ENCODE data around the gene SLC25A33.

SLC25A33 gene

DNA sequence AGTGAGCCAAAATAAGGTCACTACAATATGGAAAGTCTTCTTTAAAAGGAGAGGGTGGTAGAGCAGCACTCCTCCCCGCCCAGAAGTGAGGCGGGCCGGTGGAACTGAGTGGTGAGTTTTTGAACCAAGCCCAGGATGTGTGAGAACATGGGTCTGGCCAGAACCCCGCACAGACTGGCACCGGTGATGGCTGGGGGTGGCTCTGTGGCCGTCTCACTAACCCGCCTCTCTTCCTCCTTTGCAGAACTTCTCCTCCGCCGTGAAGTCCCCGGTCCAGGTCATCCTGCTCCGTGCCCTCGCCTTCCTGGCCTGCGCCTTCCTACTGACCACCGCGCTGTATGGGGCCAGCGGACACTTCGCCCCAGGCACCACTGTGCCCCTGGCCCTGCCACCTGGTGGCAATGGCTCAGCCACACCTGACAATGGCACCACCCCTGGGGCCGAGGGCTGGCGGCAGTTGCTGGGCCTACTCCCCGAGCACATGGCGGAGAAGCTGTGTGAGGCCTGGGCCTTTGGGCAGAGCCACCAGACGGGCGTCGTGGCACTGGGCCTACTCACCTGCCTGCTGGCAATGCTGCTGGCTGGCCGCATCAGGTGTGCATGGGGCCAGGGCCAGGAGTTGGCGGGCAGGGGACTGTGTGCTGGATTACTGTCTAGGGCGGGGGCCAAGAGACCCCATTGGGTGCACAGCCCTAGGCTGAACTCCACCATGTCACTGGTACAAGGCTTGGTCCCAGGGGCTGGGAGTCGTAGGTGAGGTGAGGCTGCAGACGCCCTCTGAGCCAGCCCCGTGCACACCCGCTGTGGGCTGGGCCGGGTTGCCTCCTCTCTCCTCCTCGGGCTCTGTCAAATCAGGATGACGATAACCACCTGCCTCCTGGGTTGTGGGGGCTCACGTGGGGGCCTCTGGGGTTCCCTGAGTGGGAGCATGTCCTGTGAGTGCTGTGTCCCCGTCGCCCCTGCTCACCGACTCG lies 61.9 kb downstream of the SLC25A33 start:
- no peaks in the 10 kb centered on the region for H3K9me3 Mint-ChIP-seq
- no peak overlapping the region for H3K4me3 Mint-ChIP-seq
- no peaks in the 10 kb centered on the region for H3K27me3 Mint-ChIP-seq
- peaks cover 35% of the 10 kb centered on the region for H3K36me3 Mint-ChIP-seq
- peak; percentile 21 for ATAC-seq
- H3K4me1 Mint-ChIP-seq = no peaks in the 10 kb centered on the region
- no peak overlapping the region for H3K27ac Mint-ChIP-seq

DNA sequence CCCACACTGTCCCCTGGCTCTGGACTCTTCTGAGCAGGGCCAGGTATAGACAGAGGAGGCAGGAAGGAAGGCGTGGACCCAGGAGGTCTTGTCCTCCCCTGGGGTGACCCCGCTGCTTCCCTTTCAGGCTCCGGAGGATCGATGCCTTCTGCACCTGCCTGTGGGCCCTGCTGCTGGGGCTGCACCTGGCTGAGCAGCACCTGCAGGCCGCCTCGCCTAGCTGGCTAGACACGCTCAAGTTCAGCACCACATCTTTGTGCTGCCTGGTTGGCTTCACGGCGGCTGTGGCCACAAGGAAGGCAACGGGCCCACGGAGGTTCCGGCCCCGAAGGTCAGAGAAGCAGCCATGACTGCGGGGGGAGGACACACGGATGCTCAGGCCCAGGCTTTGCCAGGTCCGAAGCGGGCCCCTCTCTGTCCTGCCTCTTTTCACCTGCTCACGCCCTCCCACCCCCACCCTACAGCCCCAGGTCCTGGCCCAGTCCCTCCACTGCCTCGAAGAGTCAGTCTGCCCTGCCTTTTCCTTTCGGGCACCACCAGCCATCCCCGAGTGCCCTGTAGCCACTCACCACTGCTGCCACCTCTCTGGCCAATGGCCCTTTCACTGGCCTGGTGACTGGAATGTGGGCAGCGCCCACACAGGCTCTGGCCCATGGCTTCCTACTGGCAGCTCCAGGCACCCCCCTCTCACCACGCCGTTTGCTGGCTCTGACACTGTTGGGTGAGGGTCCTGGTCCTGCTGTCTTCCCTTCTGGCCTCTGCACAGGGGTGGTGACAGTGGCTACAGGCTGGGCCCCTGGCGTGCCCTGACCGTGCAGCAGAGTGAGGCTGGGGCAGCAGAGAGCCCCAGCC lies 62.9 kb downstream of the SLC25A33 start:
- Mint-ChIP-seq H3K9me3 (no peaks in the 10 kb centered on the region), H3K36me3 (peaks cover 35% of the 10 kb centered on the region), H3K4me3 (no peak overlapping the region), H3K27me3 (no peaks in the 10 kb centered on the region), H3K4me1 (no peaks in the 10 kb centered on the region), H3K27ac (no peak overlapping the region)
- ATAC-seq = no peak

DNA sequence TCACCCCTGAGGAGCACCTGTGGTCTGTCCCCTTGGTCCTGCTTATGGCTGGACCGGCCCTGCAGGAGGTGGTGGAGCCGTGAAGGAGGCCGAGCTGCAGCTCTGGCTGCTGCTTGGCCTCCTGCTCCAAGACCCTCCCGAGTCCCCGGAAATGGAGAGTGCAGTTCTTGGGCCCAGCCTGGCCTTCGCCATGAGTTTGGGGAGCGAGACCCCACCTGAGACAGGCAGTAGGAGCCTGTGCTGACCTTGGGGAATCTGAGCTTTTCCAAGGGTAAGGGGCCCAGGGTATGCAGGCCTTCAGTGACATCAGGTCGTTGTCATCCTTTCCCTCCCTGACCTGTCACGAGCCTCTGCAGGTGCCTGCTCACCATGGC lies 63.5 kb downstream of the SLC25A33 start:
- ATAC-seq = no peak
- no peaks in the 10 kb centered on the region for H3K4me1 Mint-ChIP-seq
- H3K27ac Mint-ChIP-seq = no peak overlapping the region
- H3K4me3 Mint-ChIP-seq = no peak overlapping the region
- no peaks in the 10 kb centered on the region for H3K9me3 Mint-ChIP-seq
- H3K36me3 Mint-ChIP-seq = peaks cover 40% of the 10 kb centered on the region
- H3K27me3 Mint-ChIP-seq = no peaks in the 10 kb centered on the region

DNA sequence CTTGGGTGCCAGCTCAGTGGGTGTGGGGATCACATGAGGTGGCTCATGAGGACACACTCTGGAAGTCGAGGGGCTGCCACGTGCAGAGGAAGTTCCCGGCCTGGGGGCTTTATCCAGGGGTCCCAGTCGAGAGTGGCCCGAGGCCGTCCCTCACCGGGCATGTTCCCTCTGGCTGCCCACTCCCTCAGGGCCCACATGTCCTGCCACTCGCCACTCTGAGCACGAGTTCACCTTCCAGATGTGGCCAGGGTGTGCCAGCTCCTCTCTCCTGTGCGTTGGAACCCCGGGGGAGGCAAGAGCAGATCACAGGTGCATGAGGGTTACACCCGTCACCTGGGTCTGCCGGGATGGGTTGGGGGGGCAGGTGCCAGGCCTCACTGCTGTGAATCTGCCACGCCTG lies 64.0 kb downstream of the SLC25A33 start:
- ATAC-seq = no peak
- H3K4me1 Mint-ChIP-seq = no peaks in the 10 kb centered on the region
- H3K9me3 Mint-ChIP-seq = no peaks in the 10 kb centered on the region
- H3K4me3 Mint-ChIP-seq = no peak overlapping the region
- peaks cover 42% of the 10 kb centered on the region for H3K36me3 Mint-ChIP-seq
- H3K27ac Mint-ChIP-seq = no peak overlapping the region
- no peaks in the 10 kb centered on the region for H3K27me3 Mint-ChIP-seq

DNA sequence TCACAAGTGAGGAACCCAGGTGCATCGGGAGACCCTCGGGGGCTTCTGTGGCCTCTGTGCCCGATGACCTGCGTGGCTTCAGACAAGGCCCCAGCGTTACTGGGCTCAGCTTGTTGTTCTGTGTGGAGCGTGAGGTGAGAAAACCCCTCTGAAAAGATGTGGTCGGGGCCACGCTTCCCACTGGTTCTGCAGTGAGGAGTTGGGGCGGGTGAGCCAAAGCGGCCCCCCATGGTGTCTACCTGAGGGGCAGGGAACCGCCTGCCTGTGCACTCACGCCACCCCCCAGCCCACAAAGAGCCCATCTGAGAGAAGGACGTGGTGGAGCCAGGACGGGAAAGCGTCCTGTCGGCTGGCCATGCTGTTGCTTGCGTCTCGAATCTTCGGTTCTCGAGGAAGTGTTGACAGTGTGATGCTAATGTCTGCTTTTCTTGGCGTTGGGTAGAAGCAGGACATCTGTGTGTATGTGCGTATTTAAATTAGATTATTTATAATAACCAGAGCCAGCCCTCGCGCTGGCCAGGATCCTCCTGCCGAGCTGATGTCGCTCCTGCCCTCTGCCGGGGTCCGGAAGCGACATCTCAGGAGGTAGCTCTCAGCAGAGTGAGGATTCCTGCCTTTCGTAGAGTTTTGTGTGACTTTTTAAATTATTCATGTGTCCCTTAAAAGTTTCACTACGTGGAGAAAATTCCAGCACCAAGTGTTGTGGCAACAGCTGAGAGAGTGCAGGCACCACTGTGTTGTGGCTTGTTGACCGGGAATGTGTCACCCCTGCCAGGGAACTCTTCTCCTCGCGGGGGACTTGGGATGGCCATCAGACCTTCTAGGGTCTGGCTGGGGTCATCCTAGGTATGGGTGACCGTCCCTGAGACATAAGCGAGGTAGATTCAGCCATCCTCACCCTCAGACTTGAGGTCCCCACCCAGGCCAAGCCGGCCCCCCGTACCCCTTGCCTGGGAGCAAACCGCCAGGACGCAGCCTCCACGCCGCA lies 64.8 kb downstream of the SLC25A33 start:
- no peak overlapping the region for H3K27ac Mint-ChIP-seq
- peaks cover 42% of the 10 kb centered on the region for H3K36me3 Mint-ChIP-seq
- no peak overlapping the region for H3K4me3 Mint-ChIP-seq
- H3K9me3 Mint-ChIP-seq = no peaks in the 10 kb centered on the region
- H3K27me3 Mint-ChIP-seq = no peaks in the 10 kb centered on the region
- no peak for ATAC-seq
- no peaks in the 10 kb centered on the region for H3K4me1 Mint-ChIP-seq

DNA sequence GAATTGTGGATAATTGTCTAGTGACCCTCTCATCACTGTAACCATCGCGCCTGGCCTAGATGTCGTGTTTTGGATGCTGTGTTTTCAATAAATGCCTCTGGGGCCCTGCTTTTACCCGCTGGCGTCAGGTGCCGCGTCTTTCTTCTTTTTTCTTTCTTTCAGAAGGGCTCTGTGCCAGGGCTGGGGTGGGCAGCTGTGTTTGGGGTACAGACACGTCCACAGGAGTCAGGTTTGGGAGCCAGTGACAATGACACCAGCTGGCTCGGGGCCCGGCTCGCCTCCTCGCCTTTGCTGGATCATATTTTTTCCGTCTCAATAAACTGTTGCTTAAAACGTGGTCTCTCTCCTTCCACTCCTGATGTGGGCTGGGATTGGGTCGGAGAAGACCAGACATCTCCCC lies 65.6 kb downstream of the SLC25A33 start:
- Mint-ChIP-seq H3K4me1 (no peaks in the 10 kb centered on the region), H3K36me3 (peaks cover 42% of the 10 kb centered on the region)
- no peak for ATAC-seq

DNA sequence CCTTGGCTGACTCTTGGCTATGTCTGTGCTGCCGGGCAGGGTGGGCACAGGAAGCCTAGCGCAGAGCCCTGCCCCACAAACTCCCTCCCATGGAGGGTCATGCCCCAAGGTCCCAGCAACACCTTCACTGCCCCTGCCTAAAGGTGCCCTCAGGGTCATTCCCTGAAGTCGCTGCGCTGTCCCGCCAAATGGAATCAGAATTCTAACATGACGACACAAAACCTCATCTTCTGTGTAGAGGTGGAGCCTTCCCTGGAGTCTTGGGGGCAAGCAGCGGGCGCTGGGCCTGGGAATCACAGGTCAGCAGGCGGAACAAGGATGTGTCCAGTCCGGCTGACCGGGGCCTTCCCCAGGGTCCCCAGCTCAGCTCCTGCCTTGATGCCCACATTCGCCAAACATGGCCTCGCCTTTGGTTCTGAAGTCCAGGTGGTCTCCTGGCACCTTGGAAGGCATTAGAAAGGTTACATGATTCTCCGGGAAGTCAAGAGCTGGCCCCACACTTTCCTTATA lies 66.7 kb downstream of the SLC25A33 start:
- ATAC-seq = no peak
- H3K4me3 Mint-ChIP-seq = no peak overlapping the region
- no peaks in the 10 kb centered on the region for H3K9me3 Mint-ChIP-seq

More for the DNA sequence above, 65.6 kb downstream of the SLC25A33 start:
- Mint-ChIP-seq H3K9me3 (no peaks in the 10 kb centered on the region), H3K27me3 (no peaks in the 10 kb centered on the region), H3K27ac (no peak overlapping the region), H3K4me3 (no peak overlapping the region)

DNA sequence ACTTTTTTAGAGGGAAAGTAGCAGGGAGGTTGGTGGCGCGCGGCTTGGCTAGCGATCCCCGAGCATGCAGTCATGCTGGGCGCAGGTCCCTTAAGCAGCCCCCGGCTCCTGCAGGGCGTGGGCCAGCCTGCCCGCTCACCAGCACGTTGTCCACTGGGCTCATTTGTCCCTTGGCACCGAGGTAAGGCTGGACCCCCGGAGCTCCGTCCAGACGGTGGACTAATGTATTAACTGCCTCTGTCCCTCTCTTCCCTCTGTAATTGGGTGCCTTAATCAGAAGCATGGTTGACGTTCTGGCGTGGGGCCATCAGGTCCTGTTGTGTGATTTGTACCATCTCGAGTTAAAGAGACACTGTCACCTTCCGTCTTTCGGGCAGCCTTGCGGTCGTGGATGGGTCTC lies 67.2 kb downstream of the SLC25A33 start:
- Mint-ChIP-seq H3K4me3 (no peak overlapping the region), H3K27ac (no peak overlapping the region), H3K36me3 (peaks cover 42% of the 10 kb centered on the region), H3K9me3 (no peaks in the 10 kb centered on the region), H3K27me3 (no peaks in the 10 kb centered on the region), H3K4me1 (no peaks in the 10 kb centered on the region)
- ATAC-seq = no peak

More for the DNA sequence above, 66.7 kb downstream of the SLC25A33 start:
- H3K27ac Mint-ChIP-seq = no peak overlapping the region
- H3K36me3 Mint-ChIP-seq = peaks cover 41% of the 10 kb centered on the region
- H3K4me1 Mint-ChIP-seq = no peaks in the 10 kb centered on the region
- H3K27me3 Mint-ChIP-seq = no peaks in the 10 kb centered on the region

DNA sequence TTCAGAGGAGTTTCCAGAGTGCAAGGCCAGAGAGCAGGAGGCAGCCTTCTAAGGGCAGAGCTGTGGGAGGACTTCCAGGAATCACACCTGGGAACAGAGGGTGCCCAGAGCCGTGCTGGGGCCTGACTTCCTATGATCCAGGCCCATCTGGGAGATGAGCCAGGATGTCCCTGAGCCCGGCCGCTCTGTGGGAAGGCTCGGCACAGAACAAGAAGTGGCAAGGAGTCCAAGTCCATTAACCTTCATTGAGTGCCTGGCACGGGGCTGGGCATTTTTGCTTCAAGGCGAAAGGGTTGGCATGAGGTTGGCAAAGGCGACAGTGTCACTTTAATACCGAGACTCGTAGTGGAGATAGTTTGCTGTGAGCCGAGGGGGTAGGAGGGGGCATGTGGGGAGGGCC lies 67.7 kb downstream of the SLC25A33 start:
- Mint-ChIP-seq H3K9me3 (no peaks in the 10 kb centered on the region), H3K27me3 (no peaks in the 10 kb centered on the region), H3K4me1 (no peaks in the 10 kb centered on the region), H3K36me3 (peaks cover 44% of the 10 kb centered on the region), H3K27ac (no peak overlapping the region), H3K4me3 (no peak overlapping the region)
- ATAC-seq = no peak

DNA sequence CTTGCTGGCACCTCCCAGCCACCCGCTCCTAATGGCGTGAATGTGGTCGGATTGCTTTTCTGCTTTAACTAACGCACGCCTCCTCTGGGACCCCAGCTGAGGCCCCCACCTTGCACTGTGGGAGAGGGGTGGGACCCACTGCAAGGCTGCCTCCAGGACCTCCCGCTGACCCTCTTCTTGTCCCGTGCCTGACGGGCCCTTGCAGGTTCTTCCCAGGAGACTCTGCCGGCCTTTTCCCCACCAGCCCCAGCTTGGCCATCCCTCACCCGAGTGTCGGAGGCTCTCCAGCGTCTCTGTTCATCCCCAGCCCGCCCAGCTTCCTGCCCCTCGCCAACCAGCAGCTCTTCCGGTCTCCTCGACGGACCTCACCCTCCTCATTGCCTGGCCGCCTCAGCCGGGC lies 68.1 kb downstream of the SLC25A33 start:
- ATAC-seq = no peak
- H3K4me3 Mint-ChIP-seq = no peak overlapping the region
- H3K27ac Mint-ChIP-seq = no peak overlapping the region
- H3K36me3 Mint-ChIP-seq = peaks cover 44% of the 10 kb centered on the region
- H3K9me3 Mint-ChIP-seq = no peaks in the 10 kb centered on the region
- H3K4me1 Mint-ChIP-seq = no peaks in the 10 kb centered on the region
- H3K27me3 Mint-ChIP-seq = no peaks in the 10 kb centered on the region

DNA sequence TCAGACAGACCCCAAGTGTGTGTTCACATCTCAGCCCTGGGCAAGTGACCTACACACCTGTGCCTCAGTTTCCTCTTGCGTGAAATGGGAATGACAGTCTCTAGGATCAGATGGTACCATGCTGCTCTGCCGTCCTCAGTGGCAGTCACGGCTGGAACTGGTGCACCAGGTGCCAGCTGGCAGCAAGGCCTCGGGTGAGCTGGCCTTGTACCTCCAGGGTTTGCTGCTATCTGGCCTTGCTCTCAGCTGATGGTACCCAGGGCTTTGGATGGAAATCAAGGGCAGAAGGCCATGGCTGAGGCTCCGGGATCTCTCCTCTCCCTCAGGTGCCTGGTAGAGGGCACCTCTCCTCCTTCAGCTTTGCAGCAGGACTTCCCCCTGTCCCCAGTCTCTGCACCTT lies 70.7 kb downstream of the SLC25A33 start:
- ATAC-seq = no peak
- H3K36me3 Mint-ChIP-seq = peaks cover 42% of the 10 kb centered on the region
- H3K4me1 Mint-ChIP-seq = no peaks in the 10 kb centered on the region
- no peak overlapping the region for H3K27ac Mint-ChIP-seq
- no peaks in the 10 kb centered on the region for H3K27me3 Mint-ChIP-seq
- H3K4me3 Mint-ChIP-seq = no peak overlapping the region
- H3K9me3 Mint-ChIP-seq = no peaks in the 10 kb centered on the region

DNA sequence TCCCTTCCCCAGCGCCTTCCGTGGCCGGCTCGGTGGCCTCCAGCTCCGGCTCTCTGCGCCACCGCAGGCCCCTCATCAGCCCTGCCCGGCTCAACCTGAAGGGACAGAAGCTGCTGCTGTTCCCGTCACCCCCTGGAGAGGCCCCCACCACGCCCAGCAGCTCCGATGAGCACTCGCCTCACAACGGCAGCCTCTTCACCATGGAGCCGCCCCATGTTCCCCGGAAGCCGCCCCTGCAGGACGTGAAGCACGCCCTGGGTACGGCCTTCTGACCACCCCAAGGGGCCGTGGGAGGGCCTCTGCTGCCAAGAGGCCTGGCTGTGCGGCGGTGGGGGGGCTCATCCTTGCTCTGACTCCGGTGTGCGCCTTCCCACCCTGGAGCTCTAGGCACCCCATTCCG lies 71.3 kb downstream of the SLC25A33 start:
- Mint-ChIP-seq H3K9me3 (no peaks in the 10 kb centered on the region), H3K4me3 (no peak overlapping the region), H3K27ac (no peak overlapping the region), H3K36me3 (peaks cover 37% of the 10 kb centered on the region), H3K4me1 (no peaks in the 10 kb centered on the region), H3K27me3 (no peaks in the 10 kb centered on the region)
- ATAC-seq = no peak

DNA sequence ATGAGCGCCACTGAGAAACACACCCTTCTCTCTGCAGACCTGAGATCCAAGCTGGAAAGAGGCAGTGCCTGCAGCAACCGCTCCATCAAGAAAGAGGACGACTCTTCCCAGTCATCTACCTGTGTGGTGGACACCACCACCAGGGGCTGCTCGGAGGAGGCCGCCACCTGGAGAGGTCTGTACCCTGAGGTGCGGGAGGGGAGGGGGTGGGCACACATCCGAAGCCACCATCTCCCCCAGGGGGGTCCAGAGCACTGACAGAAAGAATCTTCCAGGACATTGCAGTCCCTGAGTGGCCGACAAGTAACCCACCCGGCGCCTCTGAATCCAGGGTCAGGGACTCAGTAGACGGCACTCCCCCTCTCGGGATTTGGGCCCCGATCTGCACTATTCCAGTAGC lies 72.5 kb downstream of the SLC25A33 start:
- Mint-ChIP-seq H3K9me3 (no peaks in the 10 kb centered on the region), H3K27ac (no peak overlapping the region), H3K36me3 (peaks cover 37% of the 10 kb centered on the region), H3K27me3 (no peaks in the 10 kb centered on the region), H3K4me1 (no peaks in the 10 kb centered on the region), H3K4me3 (no peak overlapping the region)
- no peak for ATAC-seq

DNA sequence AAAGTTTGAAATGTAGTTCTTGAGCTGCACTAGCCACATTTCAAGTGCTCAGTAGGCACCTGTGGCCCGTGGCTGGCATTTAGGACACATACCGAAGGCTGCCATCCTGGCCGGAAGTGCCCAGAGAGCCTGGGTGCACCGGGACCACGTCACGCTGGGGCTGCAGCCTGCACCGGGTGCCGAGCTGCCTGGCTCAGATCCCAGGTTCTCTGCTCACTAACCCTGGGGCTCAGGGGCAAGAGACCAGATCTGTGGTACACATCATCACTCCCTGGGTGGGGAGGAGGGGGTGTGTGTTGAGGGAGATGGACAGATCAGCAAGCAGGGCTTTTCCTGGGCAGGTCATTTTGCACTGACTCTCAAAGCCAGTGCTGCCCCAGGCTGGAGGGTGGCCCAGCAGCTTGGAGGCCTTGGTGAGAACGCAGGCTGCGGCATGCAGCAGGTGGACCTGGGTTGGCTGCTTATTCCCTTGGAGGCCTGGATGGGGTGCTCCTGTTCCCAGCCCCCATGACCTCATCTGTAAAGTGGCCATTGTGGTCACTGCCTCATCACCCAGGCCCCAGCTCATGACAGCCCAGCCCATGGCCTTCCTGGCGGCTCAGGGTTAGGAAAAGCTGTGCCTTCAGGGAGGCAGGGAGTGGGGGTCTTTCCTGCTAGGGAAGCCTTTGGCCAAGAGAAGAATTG lies 73.0 kb downstream of the SLC25A33 start:
- Mint-ChIP-seq H3K36me3 (peaks cover 36% of the 10 kb centered on the region), H3K27me3 (no peaks in the 10 kb centered on the region), H3K9me3 (no peaks in the 10 kb centered on the region), H3K27ac (no peak overlapping the region), H3K4me1 (no peaks in the 10 kb centered on the region), H3K4me3 (no peak overlapping the region)
- ATAC-seq = no peak
